Osteocyte (in vitro differentiated cells): ENCODE data around the gene TNFRSF8. TPM values are rescaled to one million over a fixed set of nuclear protein-coding genes. Genes with fewer than 3 reads are reported as not detected.
A peak's percentile ranks its signal among the peaks of the same experiment; 100 is the strongest.

Experiments
- DNase-seq: peaks from one replicate; pipeline ENCODE4 v3.0.0; 2021; ENCODE audit warnings: mixed read lengths; ENCODE audit not compliant: unreplicated experiment; ENCODE audit errors: extremely low spot score
- H3K27ac Mint-ChIP-seq: one replicate; pipeline ENCODE4 v1.8.0; 2021; ENCODE audit warnings: mild to moderate bottlenecking, mixed read lengths; ENCODE audit not compliant: unreplicated experiment
- H3K27me3 Mint-ChIP-seq: one replicate; pipeline ENCODE4 v1.8.0; 2021; ENCODE audit warnings: mixed read lengths; ENCODE audit not compliant: unreplicated experiment
- H3K36me3 Mint-ChIP-seq: one replicate; pipeline ENCODE4 v1.8.0; 2021; ENCODE audit warnings: mixed read lengths; ENCODE audit not compliant: unreplicated experiment
- H3K4me1 Mint-ChIP-seq: one replicate; pipeline ENCODE4 v1.8.0; 2021; ENCODE audit warnings: mixed read lengths; ENCODE audit not compliant: unreplicated experiment
- H3K4me3 Mint-ChIP-seq: one replicate; pipeline ENCODE4 v1.8.0; 2021; ENCODE audit warnings: mild to moderate bottlenecking, moderate library complexity, mixed read lengths; ENCODE audit not compliant: unreplicated experiment
- H3K9me3 Mint-ChIP-seq: one replicate; pipeline ENCODE4 v1.8.0; 2021; ENCODE audit warnings: mixed read lengths; ENCODE audit not compliant: unreplicated experiment
- CTCF ChIP-seq: fragments of 200-600 bp; sonication (generic); IDR thresholded peaks from 2 replicates; pipeline ENCODE4 v1.5.0; 2021; ENCODE audit warnings: antibody characterized with exemption, mild to moderate bottlenecking, moderate library complexity
- total RNA-seq: library from RNA; stranded (reverse); gene quantifications from 2 replicates; pipeline ENCODE4 v1.2.1, GENCODE V29; 2021

Gene TNFRSF8
- total RNA-seq, 1 donor from 2014 or later, result not detected

- no peak for TF ChIP-seq CTCF
- H3K36me3 Mint-ChIP-seq, result no peaks in the 10 kb centered on the region
These were observed 95.4 kb downstream of the TNFRSF8 start for GRCh38 chr1:12158357-12159092.

GRCh38 chr1:12159816-12160215, 96.7 kb downstream of the TNFRSF8 start:
- no peak for DNase-seq
- Mint-ChIP-seq H3K4me1 (peaks cover 42% of the 10 kb centered on the region), H3K4me3 (no peak overlapping the region), H3K27me3 (no peaks in the 10 kb centered on the region), H3K9me3 (no peaks in the 10 kb centered on the region), H3K36me3 (no peaks in the 10 kb centered on the region), H3K27ac (no peak overlapping the region)
- no peak for TF ChIP-seq CTCF

More at GRCh38 chr1:12158357-12159092, 95.4 kb downstream of the TNFRSF8 start:
- DNase-seq, result no peak
- Mint-ChIP-seq H3K27me3 (no peaks in the 10 kb centered on the region), H3K4me1 (peaks cover 46% of the 10 kb centered on the region), H3K27ac (no peak overlapping the region), H3K4me3 (no peak overlapping the region), H3K9me3 (no peaks in the 10 kb centered on the region)

- Mint-ChIP-seq H3K36me3 (no peaks in the 10 kb centered on the region), H3K27ac (peak overlapping the region; percentile 60), H3K9me3 (no peaks in the 10 kb centered on the region), H3K27me3 (no peaks in the 10 kb centered on the region), H3K4me1 (peaks cover 44% of the 10 kb centered on the region), H3K4me3 (no peak overlapping the region)
- DNase-seq, result no peak
- no peak for TF ChIP-seq CTCF
These were observed 98.2 kb downstream of the TNFRSF8 start for GRCh38 chr1:12161324-12161661.

- Mint-ChIP-seq H3K4me1 (peaks cover 47% of the 10 kb centered on the region), H3K27ac (peak overlapping the region; percentile 60), H3K9me3 (no peaks in the 10 kb centered on the region), H3K4me3 (no peak overlapping the region), H3K27me3 (no peaks in the 10 kb centered on the region), H3K36me3 (no peaks in the 10 kb centered on the region)
- DNase-seq, result no peak
- no peak for TF ChIP-seq CTCF
These were observed 98.8 kb downstream of the TNFRSF8 start for GRCh38 chr1:12161662-12162458.

- H3K36me3 Mint-ChIP-seq, result no peaks in the 10 kb centered on the region
- H3K27ac Mint-ChIP-seq, result no peak overlapping the region
- H3K9me3 Mint-ChIP-seq, result no peaks in the 10 kb centered on the region
- peaks cover 45% of the 10 kb centered on the region for H3K4me1 Mint-ChIP-seq
- no peak for DNase-seq
- no peaks in the 10 kb centered on the region for H3K27me3 Mint-ChIP-seq
- no peak for TF ChIP-seq CTCF
- H3K4me3 Mint-ChIP-seq, result no peak overlapping the region
These were observed 99.5 kb downstream of the TNFRSF8 start for GRCh38 chr1:12162459-12163137.
